ENCODE data around the gene OR4S2. TPM values are rescaled to one million over a fixed set of nuclear protein-coding genes. Genes with fewer than 3 reads are reported as not detected.

The OR4S2 gene
- total RNA-seq: not detected

GRCh38 chr11:55648027-55648426 lies at the start of gene OR4S2:
OR4S2 (plus strand) TSS chr11:55648327; CDS start chr11:55650904, 2,577 bp downstream.
- DNase-seq (ENCODE audit: low spot score): no peak

GRCh38 chr11:55607545-55607944 lies 40.6 kb upstream of the OR4S2 start, which contains the start of gene OR4C11:
OR4C11 (minus strand) TSS chr11:55607645; CDS start chr11:55604373, 3,272 bp downstream.
- no peak for DNase-seq (ENCODE audit: low spot score)

- DNase-seq (ENCODE audit: low spot score): no peak
Measured at GRCh38 chr11:55624531-55624930, 23.6 kb upstream of the OR4S2 start.

GRCh38 chr11:55634813-55635212 lies 13.3 kb upstream of the OR4S2 start, which contains the start of gene OR4P4:
OR4P4 (plus strand) TSS chr11:55635113.
- no peak for DNase-seq (ENCODE audit: low spot score)

GRCh38 chr11:55652560-55652959 lies 4.4 kb downstream of the OR4S2 start:
- DNase-seq (ENCODE audit: low spot score): no peak

- DNase-seq (ENCODE audit: low spot score): no peak
Measured at GRCh38 chr11:55655096-55655495, 7.0 kb downstream of the OR4S2 start.

- no peak for DNase-seq (ENCODE audit: low spot score)
Measured at GRCh38 chr11:55658031-55658573, 10.0 kb downstream of the OR4S2 start.

- no peak for DNase-seq (ENCODE audit: low spot score)
Measured at GRCh38 chr11:55658608-55659007, 10.5 kb downstream of the OR4S2 start.

GRCh38 chr11:55661901-55662300 lies 13.8 kb downstream of the OR4S2 start, which contains the start of gene OR4C6:
OR4C6 (plus strand) TSS chr11:55662201; CDS start chr11:55665167, 2,966 bp downstream.
- no peak for DNase-seq (ENCODE audit: low spot score)

- DNase-seq (ENCODE audit: low spot score): no peak
Measured at GRCh38 chr11:55669376-55669775, 21.2 kb downstream of the OR4S2 start.

- no peak for DNase-seq (ENCODE audit: low spot score)
Measured at GRCh38 chr11:55673860-55674259, 25.7 kb downstream of the OR4S2 start.

GRCh38 chr11:55697817-55698216 lies 49.7 kb downstream of the OR4S2 start:
- no peak for DNase-seq (ENCODE audit: low spot score)

GRCh38 chr11:55701429-55701828 lies 53.3 kb downstream of the OR4S2 start:
- no peak for DNase-seq (ENCODE audit: low spot score)

Other genes starting within 250 kb of the OR4S2 start
- not detected for gene OR4C15, start 93.9 kb upstream of the OR4S2 start, total RNA-seq
- gene OR4C16, start 76.2 kb upstream of the OR4S2 start, total RNA-seq: not detected
- not detected for gene OR4C11, start 40.7 kb upstream of the OR4S2 start, total RNA-seq
- not detected for gene OR4P4, start 13.2 kb upstream of the OR4S2 start, total RNA-seq
- gene OR4C6, start 13.9 kb downstream of the OR4S2 start, total RNA-seq: not detected
- not detected for gene OR5D13, start 125.1 kb downstream of the OR4S2 start, total RNA-seq
- gene OR5D14, start 147.2 kb downstream of the OR4S2 start, total RNA-seq: not detected
- not detected for gene OR5L1, start 163.0 kb downstream of the OR4S2 start, total RNA-seq
- not detected for gene OR5D18, start 171.3 kb downstream of the OR4S2 start, total RNA-seq
- gene OR5L2, start 178.9 kb downstream of the OR4S2 start, total RNA-seq: not detected
- not detected for gene OR5D16, start 190.4 kb downstream of the OR4S2 start, total RNA-seq
- gene TRIM51, start 235.0 kb downstream of the OR4S2 start, total RNA-seq: not detected